SKM-1 (cell line): ENCODE measurements around the gene RGL4.
"Not testable (repeated sequence)": the region's sequence is repeated elsewhere in the genome, so short reads cannot be mapped to it uniquely, and the experiment has no call there.

Experiments
- DNase-seq: peaks from one replicate; lab custom pipeline; 2025; ENCODE audit not compliant: unreplicated experiment; lab: John Stamatoyannopoulos, UW

The RGL4 gene

GRCh38 chr22:23728108-23728507 is 37.3 kb downstream of the RGL4 start:
- not testable (repeated sequence) for DNase-seq

GRCh38 chr22:23737696-23738095 is 46.9 kb downstream of the RGL4 start:
- no peak for DNase-seq

DNA sequence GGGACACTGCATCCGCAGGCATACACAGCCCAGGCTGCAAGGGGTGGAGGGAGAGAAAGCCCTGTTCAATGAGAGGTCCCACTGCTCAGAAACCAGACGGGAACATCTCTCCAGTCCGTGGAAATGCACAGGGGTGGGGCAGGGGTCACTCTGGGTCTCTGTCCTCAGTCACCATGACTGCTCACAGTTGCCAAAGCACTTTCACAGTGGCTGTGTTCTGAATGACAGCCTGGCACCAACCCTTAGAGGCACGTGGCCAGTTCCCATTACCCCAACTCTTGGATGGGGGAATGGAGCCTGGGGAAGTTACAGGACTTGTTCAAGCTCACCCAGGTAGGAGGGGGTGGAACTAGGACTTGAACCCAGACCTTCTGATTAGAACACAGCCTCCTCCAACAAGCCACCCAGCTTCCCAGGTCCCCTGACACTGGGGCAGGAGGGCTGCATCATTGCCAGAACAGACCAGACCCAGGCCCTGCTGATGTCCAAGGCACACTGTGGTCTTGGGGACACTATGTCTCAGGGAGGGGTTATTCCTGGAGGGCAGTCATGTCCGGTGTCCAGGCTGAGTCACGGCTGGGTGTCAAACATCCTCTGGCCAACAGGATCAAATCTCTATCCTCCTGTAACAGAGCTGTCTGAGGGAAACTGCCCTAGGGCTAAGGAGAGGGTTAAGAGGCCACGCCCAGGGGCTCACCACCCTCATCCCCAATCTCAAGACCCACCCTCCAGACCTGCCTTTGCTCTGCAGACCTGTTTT is 51.9 kb downstream of the RGL4 start:
- no peak for DNase-seq

- DNase-seq = no peak
Measured at GRCh38 chr22:23743303-23743705, 52.5 kb downstream of the RGL4 start.

DNA sequence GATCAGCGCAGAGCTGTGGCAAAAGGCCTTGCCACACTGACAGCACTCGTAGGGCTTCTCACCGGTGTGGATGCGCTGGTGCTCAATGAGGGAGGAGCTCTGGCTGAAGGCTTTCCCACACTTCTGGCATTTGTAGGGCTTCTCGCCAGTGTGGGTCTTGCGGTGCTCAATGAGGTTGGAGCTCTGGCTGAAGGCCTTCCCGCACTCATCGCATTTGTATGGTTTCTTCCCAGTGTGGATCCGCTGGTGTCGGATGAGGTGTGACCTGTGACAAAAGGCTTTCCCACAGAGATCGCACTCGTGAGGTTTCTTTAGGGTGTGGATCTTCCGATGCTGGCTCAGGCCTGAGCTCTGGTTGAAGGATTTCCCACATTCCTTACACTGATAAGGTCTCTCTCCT is 53.2 kb downstream of the RGL4 start:
- no peak for DNase-seq

- no peak for DNase-seq
Measured at GRCh38 chr22:23744485-23744884, 53.7 kb downstream of the RGL4 start.

DNA sequence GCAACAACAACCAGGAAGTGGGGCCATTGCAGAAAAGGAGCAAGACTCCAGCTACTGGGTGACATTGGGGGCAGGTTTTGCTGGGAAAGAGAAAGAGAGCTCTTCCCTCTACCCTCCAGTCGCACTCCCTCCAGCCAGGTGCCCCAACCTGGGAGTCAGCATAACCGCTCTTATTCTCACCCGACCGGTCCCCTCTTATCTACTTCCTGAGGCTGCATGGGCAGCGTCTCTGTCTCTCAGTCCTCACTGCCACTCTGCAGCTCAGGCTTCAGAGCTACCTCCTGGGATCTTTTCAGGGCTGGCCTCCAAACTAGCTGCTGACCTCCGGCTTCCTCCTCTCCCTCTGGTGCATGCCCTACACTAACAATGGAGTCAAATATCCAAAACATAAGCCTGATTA is 55.0 kb downstream of the RGL4 start:
- DNase-seq = no peak
